HFFc6 (cell line): Measurements from ENCODE around the gene PREX1. TPM values are rescaled to one million over a fixed set of nuclear protein-coding genes. Genes with fewer than 3 reads are reported as not detected.

ENCODE experiments used
- DNase-seq: peaks from one replicate; pipeline ENCODE4 v3.0.0-alpha.2; 2018
- H3K27ac Mint-ChIP-seq: 2 replicates; pipeline ENCODE4 v1.8.0; 2020; ENCODE audit warnings: mild to moderate bottlenecking, mixed read lengths
- H3K27me3 Mint-ChIP-seq: 2 replicates; pipeline ENCODE4 v1.8.0; 2021; ENCODE audit warnings: mild to moderate bottlenecking, moderate library complexity, mixed read lengths; ENCODE audit not compliant: insufficient read depth
- H3K36me3 Mint-ChIP-seq: 2 replicates; pipeline ENCODE4 v1.8.0; 2021; ENCODE audit warnings: low read depth, mixed read lengths
- H3K4me1 Mint-ChIP-seq: 2 replicates; pipeline ENCODE4 v1.8.0; 2020; ENCODE audit warnings: low read depth, mixed read lengths
- H3K4me3 Mint-ChIP-seq: 2 replicates; pipeline ENCODE4 v1.8.0; 2020; ENCODE audit warnings: mild to moderate bottlenecking, moderate library complexity, mixed read lengths
- H3K9me3 Mint-ChIP-seq: 2 replicates; pipeline ENCODE4 v1.8.0; 2020; ENCODE audit warnings: mild to moderate bottlenecking, mixed read lengths
- total RNA-seq, 6 experiments: library from RNA; stranded (reverse); fragmentation: NEBNext Ultra II Directional; extraction: Animal tissue kit (Norgen Biotek cat#: 25700); gene quantifications; 2 replicates in 1 of 6; 3 replicates in 5 of 6; pipeline ENCODE4 v1.2.3, GENCODE V29; 2021
- TF ChIP-seq, protein P1 (sequence below): fragments of 200-600 bp; sonication (generic); IDR thresholded peaks from 2 replicates; pipeline ENCODE4 v1.5.0; 2021; ENCODE audit warnings: antibody characterized with exemption, mild to moderate bottlenecking

Gene PREX1
- total RNA-seq, 6 experiments from 2014 or later = 1.8 to 4.1 (median 2.8) TPM

DNA sequence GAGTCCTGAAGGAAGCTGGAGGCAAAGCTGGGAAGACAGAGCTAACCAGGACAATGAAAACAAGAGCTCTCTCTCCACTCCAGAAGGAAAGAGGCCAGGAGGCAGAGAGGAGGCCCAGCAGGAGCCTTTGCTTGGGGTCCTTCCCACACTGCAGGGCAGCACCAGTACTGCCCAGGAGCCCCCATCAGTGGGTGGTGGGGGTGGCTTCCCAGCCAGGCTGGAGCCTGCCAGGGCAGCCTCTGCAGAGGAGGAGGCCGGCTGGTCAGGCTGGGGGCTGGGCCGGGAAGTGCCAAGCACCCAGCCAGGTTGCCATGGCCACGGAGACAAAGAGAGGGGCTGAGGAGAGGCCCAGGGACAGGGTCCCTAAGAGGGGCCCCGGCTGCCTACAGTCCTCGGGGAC, 33.4 kb downstream of the PREX1 start:
- no peak overlapping the region for H3K4me3 Mint-ChIP-seq
- H3K4me1 Mint-ChIP-seq = peaks cover 16% of the 10 kb centered on the region
- no peaks in the 10 kb centered on the region for H3K9me3 Mint-ChIP-seq
- TF ChIP-seq, protein P1, sequence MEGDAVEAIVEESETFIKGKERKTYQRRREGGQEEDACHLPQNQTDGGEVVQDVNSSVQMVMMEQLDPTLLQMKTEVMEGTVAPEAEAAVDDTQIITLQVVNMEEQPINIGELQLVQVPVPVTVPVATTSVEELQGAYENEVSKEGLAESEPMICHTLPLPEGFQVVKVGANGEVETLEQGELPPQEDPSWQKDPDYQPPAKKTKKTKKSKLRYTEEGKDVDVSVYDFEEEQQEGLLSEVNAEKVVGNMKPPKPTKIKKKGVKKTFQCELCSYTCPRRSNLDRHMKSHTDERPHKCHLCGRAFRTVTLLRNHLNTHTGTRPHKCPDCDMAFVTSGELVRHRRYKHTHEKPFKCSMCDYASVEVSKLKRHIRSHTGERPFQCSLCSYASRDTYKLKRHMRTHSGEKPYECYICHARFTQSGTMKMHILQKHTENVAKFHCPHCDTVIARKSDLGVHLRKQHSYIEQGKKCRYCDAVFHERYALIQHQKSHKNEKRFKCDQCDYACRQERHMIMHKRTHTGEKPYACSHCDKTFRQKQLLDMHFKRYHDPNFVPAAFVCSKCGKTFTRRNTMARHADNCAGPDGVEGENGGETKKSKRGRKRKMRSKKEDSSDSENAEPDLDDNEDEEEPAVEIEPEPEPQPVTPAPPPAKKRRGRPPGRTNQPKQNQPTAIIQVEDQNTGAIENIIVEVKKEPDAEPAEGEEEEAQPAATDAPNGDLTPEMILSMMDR = no peak
- no peaks in the 10 kb centered on the region for H3K36me3 Mint-ChIP-seq
- no peak for DNase-seq
- H3K27me3 Mint-ChIP-seq = peaks cover 17% of the 10 kb centered on the region
- no peak overlapping the region for H3K27ac Mint-ChIP-seq

DNA sequence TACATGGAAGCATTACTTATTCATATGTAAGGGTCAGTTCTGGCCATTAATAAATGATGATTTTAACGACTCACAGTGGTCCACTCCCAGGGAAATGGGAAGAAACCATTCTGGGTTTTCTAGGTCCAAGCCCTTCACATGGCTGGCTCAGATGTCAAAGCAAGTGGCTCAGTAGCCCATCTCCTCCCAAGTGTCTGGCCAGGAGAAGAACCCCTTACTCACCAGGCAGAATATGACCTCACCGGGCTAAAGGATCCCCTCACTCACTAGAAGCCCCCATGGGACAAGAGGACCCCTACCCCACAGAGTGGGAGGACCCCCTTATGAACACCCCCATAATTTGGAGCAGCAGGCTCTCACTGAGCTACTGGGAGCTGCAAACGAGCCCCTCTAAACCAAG, 34.0 kb downstream of the PREX1 start:
- Mint-ChIP-seq H3K9me3 (no peaks in the 10 kb centered on the region), H3K27ac (no peak overlapping the region), H3K4me1 (peaks cover 16% of the 10 kb centered on the region), H3K27me3 (peaks cover 17% of the 10 kb centered on the region), H3K4me3 (no peak overlapping the region), H3K36me3 (no peaks in the 10 kb centered on the region)
- no peak for DNase-seq
- TF ChIP-seq, protein P1 = no peak

DNA sequence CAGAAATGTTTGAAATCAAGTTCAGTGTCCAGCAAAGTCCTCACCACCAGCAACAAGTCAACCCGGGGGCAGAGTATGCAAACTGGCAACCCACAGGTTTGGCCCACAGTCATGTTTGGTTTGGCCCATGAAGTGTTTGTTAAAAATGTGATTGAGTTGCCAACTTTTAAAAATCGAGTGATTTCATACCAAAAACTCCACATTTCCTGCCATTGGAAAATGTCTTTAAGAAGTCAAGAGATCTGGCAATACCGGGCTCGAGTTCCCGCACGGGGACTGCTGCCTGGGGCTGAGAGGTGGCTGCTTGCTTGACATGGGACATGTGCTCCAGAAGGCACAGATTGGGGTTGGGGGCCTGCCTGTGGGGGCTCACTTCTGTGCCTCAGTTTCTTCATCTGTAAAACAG, 36.1 kb downstream of the PREX1 start:
- Mint-ChIP-seq H3K4me3 (no peak overlapping the region), H3K9me3 (no peaks in the 10 kb centered on the region)

DNA sequence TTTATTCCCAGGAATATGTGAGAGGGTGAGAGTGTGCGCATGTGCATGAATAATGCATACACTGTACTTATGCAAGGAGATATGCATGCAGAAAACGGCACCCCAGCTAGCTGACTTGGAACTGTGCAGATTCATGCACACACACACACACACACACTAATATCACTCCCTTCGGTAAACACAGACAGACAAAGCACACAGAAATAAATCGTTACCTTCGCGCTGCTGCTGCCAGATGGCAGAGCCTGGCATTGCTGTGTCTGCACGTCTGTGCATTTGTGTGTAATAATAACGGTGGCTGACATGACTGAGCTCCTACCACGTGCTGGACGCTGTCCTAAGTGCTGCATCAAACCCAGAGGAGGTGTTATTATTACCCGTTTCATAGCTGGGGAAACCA, 36.8 kb downstream of the PREX1 start:
- H3K36me3 Mint-ChIP-seq = no peaks in the 10 kb centered on the region
- no peak overlapping the region for H3K4me3 Mint-ChIP-seq
- peaks cover 19% of the 10 kb centered on the region for H3K27me3 Mint-ChIP-seq
- DNase-seq = no peak
- TF ChIP-seq, protein P1 = no peak
- no peaks in the 10 kb centered on the region for H3K9me3 Mint-ChIP-seq
- H3K27ac Mint-ChIP-seq = no peak overlapping the region
- H3K4me1 Mint-ChIP-seq = peaks cover 34% of the 10 kb centered on the region

More for the DNA sequence above, 36.1 kb downstream of the PREX1 start:
- H3K36me3 Mint-ChIP-seq = no peaks in the 10 kb centered on the region
- H3K27me3 Mint-ChIP-seq = peaks cover 19% of the 10 kb centered on the region
- H3K27ac Mint-ChIP-seq = no peak overlapping the region; the same call in 1 of the 2 replicates
- TF ChIP-seq, protein P1 = no peak
- peaks cover 34% of the 10 kb centered on the region for H3K4me1 Mint-ChIP-seq
- DNase-seq = peak; percentile 51

DNA sequence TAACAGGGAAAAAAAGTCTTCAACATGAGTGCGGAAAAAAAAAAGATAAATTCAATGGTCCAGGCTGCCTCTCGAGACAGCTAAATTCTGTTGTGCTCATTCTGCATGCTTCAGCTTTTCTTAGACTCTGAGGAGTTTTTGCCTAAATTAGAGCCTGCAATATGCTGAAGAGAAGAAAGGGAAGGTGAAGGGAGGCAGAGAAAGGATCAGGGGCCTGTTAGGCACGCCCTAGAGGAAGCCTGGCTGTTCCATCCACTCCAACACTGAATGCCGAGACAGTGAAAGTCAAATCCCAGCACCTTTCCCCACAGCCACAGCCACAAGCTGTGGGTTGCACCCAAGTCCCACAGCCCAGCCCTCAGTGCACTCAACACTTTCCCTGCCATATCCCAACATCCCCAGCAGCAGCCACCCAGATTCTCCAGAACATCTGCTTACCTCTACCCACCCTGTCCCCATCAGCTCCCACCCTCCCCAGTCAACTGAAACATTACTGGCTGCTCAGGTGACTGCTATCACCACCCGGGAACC, 37.3 kb downstream of the PREX1 start:
- Mint-ChIP-seq H3K4me3 (no peak overlapping the region), H3K27ac (no peak overlapping the region), H3K36me3 (no peaks in the 10 kb centered on the region), H3K27me3 (peaks cover 19% of the 10 kb centered on the region), H3K9me3 (no peaks in the 10 kb centered on the region), H3K4me1 (peaks cover 29% of the 10 kb centered on the region)
- DNase-seq = no peak
- TF ChIP-seq, protein P1 = no peak
